ENCODE measurements around the gene F8A3.

GRCh38 chrX:155505296-155505695 lies 46.9 kb upstream of the F8A3 start:
- TF ChIP-seq SIN3A (IDR thresholded peaks at IDR 0.05; ENCODE audit: borderline replicate concordance, insufficient read depth, low read length) = no peak
- no peak for TF ChIP-seq POLR2AphosphoS5 (IDR thresholded peaks at IDR 0.05; ENCODE audit: low read depth, low read length)
